ENCODE data around the gene KIAA1328.

Gene KIAA1328

DNA sequence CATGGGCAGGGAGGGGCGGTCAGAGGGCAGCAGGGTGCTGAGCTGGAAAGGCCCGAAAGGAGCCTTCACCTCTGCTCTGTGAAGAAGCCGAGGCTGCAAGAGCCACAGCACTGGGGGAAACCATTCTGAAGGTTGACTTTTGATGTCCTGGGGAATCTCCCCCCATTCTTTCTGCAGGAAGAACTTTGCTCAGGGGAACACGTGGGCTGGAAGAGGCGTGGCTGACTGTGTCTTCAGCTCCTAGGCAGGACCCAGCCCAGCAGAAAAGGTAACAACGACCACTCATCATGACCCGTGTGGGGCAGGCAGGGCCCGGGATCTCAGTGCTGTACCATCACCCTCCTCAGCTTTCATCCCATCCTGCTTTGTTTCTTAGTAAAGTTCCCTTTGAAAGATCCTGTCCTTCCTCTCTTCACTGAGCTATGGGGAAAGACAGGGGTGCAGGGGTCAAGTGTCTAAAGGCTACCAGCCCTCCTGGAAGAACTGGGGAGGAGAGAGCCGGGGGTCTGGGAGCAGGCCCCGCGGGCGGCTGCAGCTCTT lies 424.0 kb downstream of the KIAA1328 start:
- no peak for DNase-seq (ENCODE audit: low read depth, low spot score)

DNA sequence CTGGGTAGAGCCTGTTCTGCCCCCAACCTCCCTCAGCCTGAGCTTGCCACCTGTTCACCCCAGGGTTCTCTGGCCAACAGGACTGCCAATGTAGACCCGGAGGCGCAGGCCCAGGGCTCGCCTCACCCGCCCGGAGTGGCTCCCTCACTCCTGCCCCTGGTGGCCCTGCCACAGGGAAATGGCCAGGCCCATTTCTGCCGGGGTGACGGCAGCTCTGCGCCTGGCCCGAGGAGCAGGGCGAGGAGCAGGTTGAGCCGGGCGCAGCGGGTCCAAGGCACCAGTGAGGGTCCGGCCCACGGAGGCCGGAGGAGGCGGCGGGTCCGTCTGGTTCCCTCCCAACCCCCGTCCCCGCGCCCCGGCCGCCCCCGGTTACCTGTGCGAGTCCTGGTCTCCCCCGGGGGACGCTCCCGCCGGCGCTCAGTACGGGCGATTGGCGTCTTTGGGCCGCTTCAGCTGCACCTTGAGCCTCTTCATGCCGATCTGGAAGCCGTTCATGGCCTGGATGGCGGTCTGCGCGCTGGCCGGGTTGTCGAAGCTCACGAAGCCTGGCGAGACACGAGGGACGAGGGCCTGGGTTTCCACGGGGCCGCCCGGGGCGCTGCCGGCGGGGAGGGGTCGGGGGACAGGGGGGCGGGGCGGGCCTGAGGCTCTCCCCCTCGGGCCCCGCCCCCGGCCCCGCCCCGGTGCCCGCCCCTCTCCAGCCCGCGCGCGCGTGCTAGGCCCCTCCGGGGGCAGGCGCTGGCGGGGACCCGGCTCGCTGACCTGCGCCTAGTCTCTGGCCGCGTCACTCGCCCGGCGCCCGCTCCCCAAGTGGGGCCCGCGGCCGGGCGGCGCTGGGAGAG lies 424.7 kb downstream of the KIAA1328 start:
- no peak for DNase-seq (ENCODE audit: low read depth, low spot score)

DNA sequence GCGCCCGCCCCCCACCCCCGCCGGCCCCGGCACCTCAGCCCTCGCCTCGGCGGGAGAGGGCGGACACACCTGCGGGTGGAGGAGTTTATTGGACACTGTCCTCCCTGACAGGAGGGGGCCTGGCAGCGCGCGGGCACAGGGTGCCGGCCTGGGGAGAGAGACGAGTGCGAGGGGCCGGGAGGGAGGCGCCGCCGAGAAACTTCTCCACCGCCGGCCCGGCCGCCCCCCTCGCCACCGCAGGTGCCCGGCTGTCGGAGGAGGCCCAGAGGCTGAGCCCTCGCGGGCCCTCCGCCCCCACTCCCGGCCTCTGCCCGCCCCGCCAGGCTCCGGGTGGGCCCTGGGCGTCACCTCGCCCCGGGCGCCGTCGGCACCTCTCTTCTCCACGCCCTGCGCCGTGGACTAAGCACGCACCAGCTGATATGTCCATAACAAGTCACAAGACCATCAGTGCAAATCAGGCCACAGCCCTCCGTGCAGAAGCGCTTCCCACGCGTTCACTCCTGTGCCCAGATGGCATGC lies 425.4 kb downstream of the KIAA1328 start:
- DNase-seq (ENCODE audit: low read depth, low spot score) = no peak

DNA sequence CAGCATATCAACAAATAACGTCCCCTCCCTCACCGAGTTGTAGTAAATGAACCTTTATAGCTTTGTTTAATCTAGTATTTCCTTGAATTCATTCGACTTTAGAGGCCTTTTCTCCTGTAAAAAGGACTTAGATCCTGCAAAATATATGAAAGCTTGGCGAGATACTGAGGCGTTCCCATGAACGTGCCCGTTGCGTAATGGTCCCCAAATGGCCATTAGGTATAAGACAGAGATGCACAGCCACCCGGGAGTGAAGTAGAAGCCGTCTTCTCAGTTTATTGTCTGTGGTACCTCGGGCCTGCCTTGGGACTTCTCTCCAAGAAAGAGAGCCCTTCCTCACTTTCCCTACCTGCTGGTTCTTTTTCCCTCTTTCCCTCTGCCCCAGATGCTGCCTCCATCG lies 426.0 kb downstream of the KIAA1328 start:
- no peak for DNase-seq (ENCODE audit: low read depth, low spot score)

DNA sequence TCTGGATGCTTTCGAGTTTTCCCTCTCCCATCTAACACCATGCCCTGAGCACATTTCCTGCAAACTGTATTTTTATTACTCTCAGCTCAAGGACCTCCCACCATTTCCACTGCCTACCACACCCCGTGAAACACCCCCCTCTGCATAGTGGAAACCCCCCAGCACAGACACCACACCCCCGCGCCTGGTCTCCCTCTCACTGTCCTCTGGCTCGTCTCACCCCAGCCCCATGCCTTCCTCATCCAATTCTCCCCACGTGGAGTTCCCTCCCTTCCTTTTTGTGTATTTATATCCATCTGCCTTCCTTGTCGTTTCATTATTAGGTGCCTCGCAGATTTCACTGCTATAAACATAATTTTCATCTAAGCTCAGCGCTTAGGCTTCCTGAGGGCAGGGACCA lies 429.2 kb downstream of the KIAA1328 start:
- DNase-seq (ENCODE audit: low read depth, low spot score) = no peak

DNA sequence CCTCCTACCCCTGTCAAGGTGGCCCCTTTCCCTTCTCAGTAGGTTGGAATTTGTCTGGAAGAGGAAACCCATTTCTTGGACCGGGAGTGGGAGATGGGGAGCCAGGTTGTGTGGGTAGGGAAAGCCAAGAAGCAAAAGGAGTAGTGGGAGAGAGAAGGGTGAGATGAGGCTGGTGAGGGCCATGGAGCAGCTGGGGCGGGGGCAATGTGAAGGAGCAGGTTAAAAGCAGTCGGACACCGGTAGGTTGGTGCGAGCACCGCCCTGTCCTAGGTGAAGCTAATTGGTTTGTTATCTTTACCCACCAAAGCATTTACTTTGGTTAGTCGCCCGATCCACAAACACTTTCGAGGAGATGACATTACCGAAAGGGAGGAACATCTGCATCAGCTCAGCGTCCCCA lies 429.9 kb downstream of the KIAA1328 start:
- DNase-seq (ENCODE audit: low read depth, low spot score) = no peak

DNA sequence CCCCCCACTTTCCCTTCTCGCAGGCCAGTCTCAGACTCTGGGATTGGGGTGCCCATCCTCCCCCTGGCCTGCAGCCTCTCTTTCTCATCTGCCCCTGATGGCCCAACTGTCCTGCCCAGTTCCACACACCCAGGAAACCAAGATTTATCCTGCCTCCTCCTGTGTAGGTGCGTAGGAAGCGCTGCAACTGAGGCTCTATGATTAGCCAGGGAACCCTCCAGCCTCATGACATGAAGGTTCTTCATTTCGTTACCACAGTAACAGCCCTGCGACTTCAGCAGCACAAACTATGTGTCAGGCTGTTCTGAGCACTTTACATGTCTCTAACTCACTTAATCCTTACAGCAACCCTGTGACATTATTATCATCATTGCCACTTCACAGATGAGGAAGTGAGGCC lies 430.8 kb downstream of the KIAA1328 start:
- DNase-seq (ENCODE audit: low read depth, low spot score) = no peak

DNA sequence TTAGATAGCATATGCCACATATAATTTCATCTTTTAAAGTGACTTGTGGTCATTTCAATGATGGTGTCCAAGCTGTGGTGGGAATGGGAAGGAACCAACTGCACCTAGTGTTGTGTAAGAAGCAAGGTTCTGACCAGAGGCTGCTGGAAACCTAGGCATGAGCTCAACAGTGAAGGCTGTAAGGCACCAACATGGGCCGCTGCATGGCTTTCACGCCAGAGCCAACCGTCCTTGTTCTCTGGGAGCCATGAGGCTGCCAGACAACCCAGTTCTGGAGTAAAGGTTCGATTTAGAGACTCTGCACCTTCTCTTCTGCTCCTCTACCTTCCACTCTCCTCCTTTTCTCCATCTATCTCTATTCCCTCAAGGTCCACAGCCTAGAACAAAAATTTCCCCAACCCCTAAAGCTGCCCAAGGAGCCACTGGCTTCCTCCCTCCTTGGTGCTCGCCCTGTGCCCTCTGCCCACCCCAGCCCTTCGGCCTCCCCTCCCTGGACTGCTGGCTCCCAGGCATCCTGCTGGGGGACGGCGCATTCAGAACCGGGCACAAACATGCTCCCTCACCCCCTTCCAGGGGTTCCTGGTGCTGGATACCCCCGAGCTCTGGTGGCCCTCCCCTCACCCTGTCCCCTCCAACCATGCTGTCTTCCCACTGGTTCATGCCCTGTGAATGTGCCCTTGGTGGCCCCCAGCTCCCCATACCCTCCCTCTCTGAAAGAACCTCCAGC lies 431.6 kb downstream of the KIAA1328 start:
- DNase-seq (ENCODE audit: low read depth, low spot score) = no peak

DNA sequence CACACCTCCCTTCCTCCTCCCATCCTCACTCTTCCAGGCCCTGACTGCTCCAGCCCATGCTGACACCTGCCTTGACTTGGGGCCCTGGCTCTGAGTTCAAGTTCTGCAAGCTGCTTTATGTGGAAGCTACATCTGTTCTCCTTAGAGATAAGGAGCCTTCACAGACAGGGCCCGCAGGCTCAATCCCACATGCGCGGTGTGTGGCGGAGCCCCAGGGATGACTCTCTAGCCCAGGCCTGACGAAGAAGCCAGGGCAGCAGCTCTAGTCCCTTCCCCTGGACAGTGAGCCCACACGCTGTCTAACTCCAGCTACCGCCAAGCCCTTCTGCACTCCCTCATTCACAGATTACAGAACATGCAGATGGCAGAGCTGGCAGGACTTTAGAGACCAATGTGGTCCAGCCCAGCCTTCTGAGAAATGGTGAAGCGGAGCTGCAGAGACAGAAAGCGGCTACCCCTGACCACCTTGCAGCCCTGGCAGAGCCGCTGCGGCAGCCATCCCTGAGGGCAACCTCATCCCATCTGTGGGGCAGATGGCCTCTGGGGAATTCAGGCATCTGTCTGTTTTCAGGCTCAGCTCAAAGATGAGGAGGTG lies 432.4 kb downstream of the KIAA1328 start:
- DNase-seq (ENCODE audit: low read depth, low spot score) = no peak

DNA sequence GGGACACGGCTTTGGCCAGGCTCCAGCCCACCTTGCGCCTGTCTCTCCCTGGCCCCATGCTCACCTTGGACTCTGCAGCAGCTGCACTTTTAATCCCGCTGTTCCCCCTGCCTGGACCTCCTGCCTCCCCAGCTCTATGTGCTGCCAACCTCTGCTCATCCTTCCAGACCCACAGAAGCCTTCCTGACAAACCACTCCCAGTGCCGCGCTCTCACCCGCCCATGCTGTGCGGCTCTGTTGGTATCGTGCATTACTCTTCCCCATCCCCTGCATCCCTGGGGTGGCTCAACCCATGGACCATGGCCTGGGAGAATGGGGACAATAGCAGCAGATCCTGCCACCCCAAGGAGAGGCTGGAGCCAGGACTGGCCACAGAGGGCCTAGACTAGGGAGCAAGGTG lies 433.1 kb downstream of the KIAA1328 start:
- DNase-seq (ENCODE audit: low read depth, low spot score) = no peak

DNA sequence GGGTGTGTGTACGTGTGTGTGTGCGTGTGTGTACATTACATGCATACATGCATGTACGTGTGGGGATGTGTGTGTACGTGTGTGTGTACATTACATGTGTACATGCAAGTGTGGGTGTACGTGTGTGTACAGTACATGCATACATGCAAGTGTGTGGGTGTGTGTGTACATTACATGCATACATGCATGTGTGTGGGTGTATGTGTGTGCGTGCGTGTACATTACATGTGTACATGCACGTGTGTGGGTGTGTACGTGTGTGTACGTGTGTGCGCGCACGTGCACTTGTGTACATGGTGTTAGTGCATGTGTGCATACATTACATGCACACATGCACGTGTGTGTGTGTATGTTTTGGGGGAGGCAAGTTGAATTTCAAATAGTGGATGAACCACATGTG lies 436.0 kb downstream of the KIAA1328 start:
- DNase-seq (ENCODE audit: low read depth, low spot score) = no peak

DNA sequence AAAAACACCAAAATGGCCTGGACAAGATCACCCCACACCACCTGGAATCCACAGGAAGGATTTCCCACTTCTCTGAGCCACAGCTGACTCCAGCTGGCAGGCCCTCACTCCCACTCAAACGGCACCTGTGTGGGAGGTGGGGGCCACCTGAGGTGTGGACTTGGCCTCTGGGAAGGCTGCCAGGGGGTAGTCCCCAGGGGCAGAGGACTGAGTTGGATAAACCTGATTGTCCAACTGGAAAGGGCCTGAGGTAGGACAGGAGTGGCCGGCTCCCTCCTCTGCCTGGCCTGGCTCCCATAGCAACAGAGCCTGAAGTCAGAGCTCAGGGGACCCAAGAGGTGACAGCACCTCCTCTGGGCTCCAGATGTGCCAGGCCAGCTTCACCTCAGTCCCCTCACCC lies 436.5 kb downstream of the KIAA1328 start:
- no peak for DNase-seq (ENCODE audit: low read depth, low spot score)

DNA sequence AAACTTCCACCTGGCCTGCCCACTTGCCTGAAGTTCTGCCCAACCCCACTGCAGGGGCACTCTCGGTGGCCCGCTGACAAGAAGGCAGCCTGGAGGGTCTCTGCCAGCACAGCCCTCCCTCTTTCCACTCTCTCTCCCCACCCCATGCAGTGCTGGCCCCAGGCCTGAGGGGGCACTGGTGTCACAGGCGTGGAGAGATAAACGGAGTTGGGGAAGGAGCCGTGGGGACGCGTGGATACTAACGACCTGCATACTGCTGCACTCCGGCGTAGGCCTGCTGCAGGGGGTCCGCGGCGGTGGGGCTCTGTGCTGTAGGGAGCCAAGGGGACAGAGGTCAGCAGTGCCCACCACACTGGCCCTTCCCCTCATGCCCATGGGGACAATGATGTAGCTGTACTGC lies 437.4 kb downstream of the KIAA1328 start:
- no peak for DNase-seq (ENCODE audit: low read depth, low spot score)

DNA sequence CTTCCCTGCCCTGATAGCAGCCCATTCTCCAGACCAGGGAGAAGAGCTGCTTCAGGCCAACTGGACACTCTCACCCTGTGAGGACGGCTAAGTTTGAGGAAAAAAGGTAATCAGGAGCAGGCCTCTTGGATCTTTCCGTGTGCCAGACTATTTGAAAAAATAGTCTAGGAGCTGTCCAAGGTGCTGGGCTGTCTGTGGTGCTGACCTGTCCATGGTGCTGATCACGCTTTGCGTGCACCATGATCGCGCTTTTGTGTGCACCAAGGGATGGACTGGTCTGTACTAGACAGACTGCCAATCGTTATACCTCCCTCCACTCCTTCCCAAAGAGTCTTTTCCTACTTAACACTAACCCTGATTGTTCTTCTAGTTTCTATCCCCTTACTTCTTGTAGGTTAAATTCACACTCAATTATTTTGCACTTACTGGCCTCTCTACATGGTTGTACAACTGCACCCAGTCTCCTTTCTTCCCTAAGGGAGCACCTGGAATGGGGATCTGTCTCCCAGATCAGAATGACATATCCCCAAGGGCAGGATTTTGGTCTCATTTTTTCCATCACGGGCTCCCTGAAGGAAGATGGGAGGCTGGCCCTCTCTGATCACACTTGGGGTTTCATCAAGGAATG lies 441.2 kb downstream of the KIAA1328 start:
- DNase-seq (ENCODE audit: low read depth, low spot score) = no peak

DNA sequence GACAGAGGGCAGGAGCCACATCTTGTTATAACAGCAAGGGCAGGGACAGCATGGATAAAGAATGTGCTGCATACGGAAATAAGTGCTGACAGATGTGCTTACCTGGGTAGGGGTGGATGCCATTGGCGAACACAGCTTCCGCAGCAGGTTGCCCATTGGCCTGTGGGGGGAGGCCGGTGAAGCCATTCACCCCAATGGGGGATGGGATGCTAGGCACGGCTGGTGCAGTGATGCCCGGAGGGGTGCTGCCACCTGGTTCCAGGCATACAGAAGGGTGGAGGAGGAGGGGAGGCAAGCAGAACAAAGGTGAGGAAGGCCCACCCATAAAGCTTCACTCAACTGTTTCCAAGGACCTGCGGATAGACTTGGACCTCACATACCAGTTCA lies 441.7 kb downstream of the KIAA1328 start:
- no peak for DNase-seq (ENCODE audit: low read depth, low spot score)

DNA sequence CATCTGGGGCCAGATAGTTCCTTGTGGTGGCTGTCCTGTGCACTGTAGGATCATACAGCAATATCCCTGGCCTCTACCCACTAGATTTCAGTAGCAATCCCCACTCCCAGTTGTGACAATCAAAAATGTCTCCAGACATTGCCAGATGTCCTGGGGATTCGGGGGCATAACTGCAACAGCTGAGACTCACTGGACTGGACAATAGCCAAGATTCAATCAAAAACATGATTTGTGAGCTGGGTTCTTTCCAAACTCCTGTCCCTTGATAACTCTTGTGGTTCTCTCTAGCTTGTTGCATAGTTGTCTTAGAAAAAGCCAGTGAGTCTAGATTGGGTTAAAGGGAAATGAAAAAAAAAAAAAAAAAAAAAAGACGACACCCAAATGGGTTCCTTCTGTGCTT lies 443.3 kb downstream of the KIAA1328 start:
- DNase-seq (ENCODE audit: low read depth, low spot score) = no peak

DNA sequence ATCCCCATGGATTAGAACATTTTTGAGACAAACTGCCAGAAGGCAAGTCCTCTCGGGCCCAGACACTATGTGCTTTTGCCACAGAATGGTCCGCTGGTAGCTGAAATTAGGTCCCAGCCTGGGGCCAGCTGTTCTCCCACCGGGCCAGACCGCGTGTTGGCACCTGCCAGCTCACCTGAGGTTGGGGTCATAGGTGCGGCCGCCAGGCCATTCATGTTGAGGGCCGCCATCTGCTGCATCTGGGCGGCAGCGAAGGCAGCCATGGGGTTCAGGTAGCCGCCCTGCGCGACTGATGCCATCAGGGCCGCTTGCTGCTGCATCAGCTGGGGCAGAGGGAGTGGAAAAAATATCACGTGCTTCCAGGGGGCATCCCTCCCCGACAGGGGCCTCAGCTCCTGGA lies 443.9 kb downstream of the KIAA1328 start:
- DNase-seq (ENCODE audit: low read depth, low spot score) = no peak

DNA sequence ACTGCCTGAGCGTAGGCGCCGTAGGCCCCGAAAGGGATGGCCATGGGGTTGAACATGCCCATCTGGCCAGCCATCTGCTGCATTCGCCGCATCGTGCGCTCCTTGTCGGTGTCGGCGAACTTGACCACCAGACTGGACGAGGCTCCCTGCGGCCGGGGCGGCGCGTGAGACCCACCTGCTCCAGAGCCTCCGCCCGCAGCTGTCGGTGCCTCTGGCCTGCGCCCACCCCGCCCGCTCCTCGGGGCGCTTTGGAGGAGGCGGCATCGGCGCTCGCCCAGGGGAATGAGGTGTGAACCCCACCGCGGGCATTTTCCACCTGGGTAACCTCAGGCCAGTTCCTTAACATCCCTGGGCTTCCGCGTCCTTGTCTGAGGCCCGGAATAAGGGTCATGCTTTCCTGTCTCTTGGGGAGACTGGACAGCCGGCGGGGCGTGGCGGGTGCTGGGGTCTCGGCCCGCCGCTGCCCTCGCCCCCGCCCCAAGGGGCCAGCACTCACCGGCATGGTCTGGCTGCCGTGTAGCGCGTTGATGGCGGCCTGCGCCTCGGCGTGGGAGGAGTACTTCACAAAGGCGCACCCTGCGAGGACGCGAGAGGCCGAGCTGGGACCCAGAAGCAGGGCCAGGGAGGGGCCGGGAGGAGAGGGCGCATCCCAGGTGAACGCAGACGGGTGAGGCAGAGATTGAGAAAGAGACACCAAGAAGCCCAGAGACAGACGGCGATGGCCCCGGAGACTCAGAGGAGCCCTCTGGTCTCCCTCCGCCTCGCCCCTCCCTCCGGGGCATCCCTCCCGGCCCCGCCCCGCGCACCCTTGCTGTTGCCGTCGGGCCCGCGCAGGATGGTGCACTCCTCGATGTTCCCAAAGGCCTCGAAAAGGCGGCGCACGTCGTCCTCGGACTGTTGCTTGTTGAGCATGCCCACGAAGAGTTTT lies 445.6 kb downstream of the KIAA1328 start:
- no peak for DNase-seq (ENCODE audit: low read depth, low spot score)

DNA sequence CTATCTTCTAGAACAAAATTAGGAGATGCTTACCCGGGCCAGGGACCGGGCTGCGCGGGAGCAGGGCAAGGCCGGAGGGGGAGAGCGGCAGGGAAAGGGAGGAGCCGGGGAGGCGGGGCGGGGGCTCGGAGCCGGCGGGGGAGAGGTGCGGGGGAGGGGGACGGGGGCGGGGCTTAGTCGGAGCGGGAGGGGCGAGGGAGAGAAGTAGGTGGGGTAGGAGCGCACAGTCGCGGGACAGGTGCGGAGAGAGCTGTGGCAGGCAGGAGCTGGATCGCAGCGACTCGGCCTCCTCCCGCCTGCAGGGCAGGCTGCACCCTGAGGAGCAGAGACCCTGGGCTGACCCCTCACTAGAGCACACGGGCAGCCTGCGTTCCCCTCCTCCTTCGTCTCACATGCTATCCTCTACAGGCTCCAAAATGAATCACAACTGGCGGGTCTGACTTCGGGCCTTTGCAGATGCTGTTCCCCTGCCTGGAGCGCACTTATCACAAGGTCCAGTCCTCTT lies 446.4 kb downstream of the KIAA1328 start:
- no peak for DNase-seq (ENCODE audit: low read depth, low spot score)

DNA sequence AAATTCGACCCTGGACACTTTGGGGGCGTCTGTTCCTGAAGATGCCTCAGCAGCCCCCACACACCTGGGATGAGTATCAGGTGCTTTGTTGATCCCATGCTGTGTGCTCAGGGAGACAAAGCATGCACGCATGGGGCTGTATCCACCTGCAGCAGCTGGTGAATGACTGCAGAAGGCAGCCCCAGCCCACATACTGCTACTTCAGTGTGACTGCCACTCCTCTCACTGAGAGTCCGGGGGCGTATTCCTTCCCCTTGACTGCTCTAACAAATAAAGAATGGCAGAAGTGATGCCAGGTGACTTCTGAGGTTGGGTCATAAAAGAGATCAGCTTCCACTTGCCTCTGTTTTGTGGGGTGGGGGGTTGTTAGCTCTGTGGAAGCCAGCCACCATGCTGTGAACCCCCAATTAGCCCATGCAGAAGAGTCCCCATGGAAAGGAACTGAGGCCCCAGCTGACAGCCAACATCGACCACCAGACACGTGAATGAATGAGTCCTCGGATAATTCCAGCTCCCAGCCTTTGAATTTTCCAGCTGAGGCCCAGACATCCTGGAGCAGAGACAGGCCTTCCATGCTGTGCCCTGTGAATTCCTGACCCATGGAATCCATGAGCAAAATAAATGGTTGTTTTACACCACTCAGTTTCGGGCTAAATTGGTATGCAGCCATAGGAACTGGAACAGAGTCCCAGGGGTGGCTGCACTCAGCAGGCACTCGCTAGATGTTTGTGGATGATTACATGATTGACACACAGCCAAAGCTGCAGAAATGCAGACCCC lies 447.4 kb downstream of the KIAA1328 start:
- no peak for DNase-seq (ENCODE audit: low read depth, low spot score)

Data from activated CD4-positive, CD25-positive, alpha-beta regulatory T cell treated with anti-CD3 and anti-CD28 coated beads, Interleukin-2, amount 50 U/mL, for 16 hours (primary cell).